GM21447 (cell line): ENCODE data around the gene FILIP1.
A peak's percentile ranks its signal among the peaks of the same experiment; 100 is the strongest.

Experiments
- ATAC-seq: cut with Tn5 transposase; IDR thresholded peaks from one replicate; pipeline ENCODE4 v1.9.1; 2021; ENCODE audit not compliant: unreplicated experiment

Gene FILIP1

GRCh38 chr6:75299801-75300530 lies 193.6 kb downstream of the FILIP1 start:
- no peak for ATAC-seq

GRCh38 chr6:75296811-75297779 lies 196.5 kb downstream of the FILIP1 start:
- ATAC-seq, result no peak

- ATAC-seq, result no peak
Observed at GRCh38 chr6:75292555-75292954, 201.0 kb downstream of the FILIP1 start.

GRCh38 chr6:75291744-75292143 lies 201.9 kb downstream of the FILIP1 start:
- no peak for ATAC-seq

- no peak for ATAC-seq
Observed at GRCh38 chr6:75291331-75291730, 202.3 kb downstream of the FILIP1 start.

- no peak for ATAC-seq
Observed at GRCh38 chr6:75290136-75290945, 203.3 kb downstream of the FILIP1 start.

- no peak for ATAC-seq
Observed at GRCh38 chr6:75288023-75288422, 205.6 kb downstream of the FILIP1 start.

- ATAC-seq, result no peak
Observed at GRCh38 chr6:75287424-75287823, 206.2 kb downstream of the FILIP1 start.

GRCh38 chr6:75286955-75287354 lies 206.6 kb downstream of the FILIP1 start:
- ATAC-seq, result no peak

- peak; percentile 10 for ATAC-seq
Observed at GRCh38 chr6:75285283-75285639, 208.3 kb downstream of the FILIP1 start.

- ATAC-seq, result peak; percentile 93
Observed at GRCh38 chr6:75284632-75285282, 208.8 kb downstream of the FILIP1 start, which contains the start of gene TMEM30A. Gene TMEM30A, minus strand, starts transcription at chr6:75284792. Its CDS starts 154 bp downstream, at chr6:75284638.

- ATAC-seq, result peak; percentile 20
Observed at GRCh38 chr6:75283907-75284631, 209.5 kb downstream of the FILIP1 start.

GRCh38 chr6:75282706-75283105 lies 210.9 kb downstream of the FILIP1 start:
- no peak for ATAC-seq

GRCh38 chr6:75281653-75282052 lies 211.9 kb downstream of the FILIP1 start:
- ATAC-seq, result no peak

- ATAC-seq, result no peak
Observed at GRCh38 chr6:75280131-75280855, 213.3 kb downstream of the FILIP1 start.

- ATAC-seq, result no peak
Observed at GRCh38 chr6:75279418-75279817, 214.2 kb downstream of the FILIP1 start.

- no peak for ATAC-seq
Observed at GRCh38 chr6:75278474-75279077, 215.0 kb downstream of the FILIP1 start.

GRCh38 chr6:75275067-75275466 lies 218.5 kb downstream of the FILIP1 start:
- no peak for ATAC-seq

GRCh38 chr6:75273009-75273408 lies 220.6 kb downstream of the FILIP1 start:
- ATAC-seq, result no peak
